Measurements from ENCODE around the gene FAM110C. TPM values are rescaled to one million over a fixed set of nuclear protein-coding genes. Genes with fewer than 3 reads are reported as not detected.
"Not testable (repeated sequence)": the region's sequence is repeated elsewhere in the genome, so short reads cannot be mapped to it uniquely, and the experiment has no call there.

Gene FAM110C
- total RNA-seq, 4 donors from 2014 or later: 0.51 to 13.2 (median 8.5) TPM

GRCh38 chr2:69366-70344, 23.4 kb upstream of the FAM110C start:
- Histone ChIP-seq H3K27me3 (no peaks in the 10 kb centered on the region), H3K36me3 (no peaks in the 10 kb centered on the region), H3K4me3 (no peak overlapping the region), H3K4me1 (no peaks in the 10 kb centered on the region), H3K9me3 (no peaks in the 10 kb centered on the region), H3K27ac (no peak overlapping the region)
- no peak for TF ChIP-seq CTCF (IDR thresholded peaks at IDR 0.05)
- no peak for TF ChIP-seq POLR2A (IDR thresholded peaks at IDR 0.05)
- intact Hi-C loops (cut with DNase I; ENCODE audit: low total_unique reads): no loop called here
- no peak for DNase-seq

GRCh38 chr2:68637-69036, 22.3 kb upstream of the FAM110C start:
- H3K27ac ChIP-seq; H3K9me3 ChIP-seq; H3K4me1 ChIP-seq; intact Hi-C loops (cut with DNase I; ENCODE audit: low total_unique reads); DNase-seq; H3K27me3 ChIP-seq; H3K36me3 ChIP-seq; H3K4me3 ChIP-seq: not testable (repeated sequence)

- no peaks in the 10 kb centered on the region for H3K9me3 ChIP-seq
- H3K4me1 ChIP-seq: no peaks in the 10 kb centered on the region
- no peaks in the 10 kb centered on the region for H3K27me3 ChIP-seq
- H3K36me3 ChIP-seq: no peaks in the 10 kb centered on the region
- intact Hi-C loops (cut with DNase I; ENCODE audit: low total_unique reads): no loop called here
- TF ChIP-seq CTCF (IDR thresholded peaks at IDR 0.05) (no peak), POLR2A (IDR thresholded peaks at IDR 0.05) (no peak)
- H3K4me3 ChIP-seq: no peak overlapping the region
- no peak overlapping the region for H3K27ac ChIP-seq
- no peak for DNase-seq
Observed at GRCh38 chr2:66853-67252, 20.5 kb upstream of the FAM110C start.

GRCh38 chr2:65121-65520, 18.8 kb upstream of the FAM110C start:
- Histone ChIP-seq H3K4me3 (no peak overlapping the region), H3K36me3 (no peaks in the 10 kb centered on the region), H3K9me3 (no peaks in the 10 kb centered on the region), H3K27ac (no peak overlapping the region), H3K27me3 (no peaks in the 10 kb centered on the region), H3K4me1 (no peaks in the 10 kb centered on the region)
- TF ChIP-seq CTCF (IDR thresholded peaks at IDR 0.05) (no peak), POLR2A (IDR thresholded peaks at IDR 0.05) (no peak)
- intact Hi-C loops (cut with DNase I; ENCODE audit: low total_unique reads): no loop called here
- DNase-seq: no peak

- Histone ChIP-seq H3K4me1 (no peaks in the 10 kb centered on the region), H3K4me3 (no peak overlapping the region), H3K27me3 (no peaks in the 10 kb centered on the region), H3K9me3 (peaks cover 0 to 7% of the 10 kb centered on the region in 2 donors), H3K27ac (no peak overlapping the region), H3K36me3 (no peaks in the 10 kb centered on the region)
- intact Hi-C loops (cut with DNase I; ENCODE audit: low total_unique reads): no loop called here
- TF ChIP-seq POLR2A (IDR thresholded peaks at IDR 0.05) (no peak), CTCF (IDR thresholded peaks at IDR 0.05) (no peak)
- DNase-seq: no peak
Observed at GRCh38 chr2:55587-56448, 9.5 kb upstream of the FAM110C start.

All from uterus (tissue), 4 donors.